NCI-H510A treated with DMSO at 0.1 percent for 48 hours (cell line): ENCODE measurements around the gene TNFAIP8.

Experiments
- DNase-seq: peaks from one replicate; lab custom pipeline; 2025; lab: John Stamatoyannopoulos, UW

TNFAIP8 gene

GRCh38 chr5:119328753-119329602, 26.8 kb upstream of the TNFAIP8 start:
- no peak for DNase-seq

- DNase-seq = no peak
Measured at GRCh38 chr5:119329666-119330065, 26.2 kb upstream of the TNFAIP8 start.

DNA sequence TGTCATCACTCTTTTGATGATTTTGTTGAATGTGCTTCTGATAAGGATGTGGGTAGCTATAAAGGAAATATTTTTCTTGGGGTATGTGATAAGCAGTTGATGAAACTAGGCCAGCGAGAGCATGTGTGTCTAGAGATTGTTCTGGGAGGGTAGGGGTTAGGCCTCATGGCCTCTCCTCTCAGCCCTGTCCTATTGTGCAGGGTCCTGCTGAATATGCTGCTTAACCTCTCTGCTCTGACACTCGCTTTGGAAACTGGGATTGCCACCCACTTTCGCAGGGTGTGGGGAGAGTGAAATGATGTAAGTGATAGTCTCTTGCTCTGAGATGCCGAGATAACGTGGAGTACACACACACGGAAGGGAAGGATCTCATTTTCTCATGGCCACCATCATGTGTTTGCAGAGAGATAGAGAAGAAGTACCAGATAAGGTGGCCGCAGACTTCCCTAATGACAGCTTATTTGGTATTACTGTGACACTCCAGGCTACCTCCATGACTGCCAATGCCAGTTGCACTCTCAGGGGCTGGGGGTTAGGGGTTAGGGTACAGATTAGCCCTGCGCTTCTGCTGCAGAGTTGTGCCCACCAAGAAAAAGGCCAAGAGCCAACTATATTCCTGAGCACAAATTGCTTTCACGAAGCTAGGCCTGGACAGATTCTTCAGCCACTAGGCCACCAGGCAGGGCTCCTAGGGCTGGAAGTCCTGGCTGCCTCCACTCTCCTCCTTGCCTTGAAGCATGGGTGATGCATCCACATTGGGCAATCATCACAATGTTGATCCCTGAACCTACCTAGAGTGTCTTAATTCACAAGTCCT, 25.2 kb upstream of the TNFAIP8 start:
- DNase-seq = no peak

GRCh38 chr5:119331566-119332095, 24.2 kb upstream of the TNFAIP8 start:
- DNase-seq = no peak

GRCh38 chr5:119332208-119332607, 23.6 kb upstream of the TNFAIP8 start:
- no peak for DNase-seq

- DNase-seq = no peak
Measured at GRCh38 chr5:119332978-119333401, 22.8 kb upstream of the TNFAIP8 start.

DNA sequence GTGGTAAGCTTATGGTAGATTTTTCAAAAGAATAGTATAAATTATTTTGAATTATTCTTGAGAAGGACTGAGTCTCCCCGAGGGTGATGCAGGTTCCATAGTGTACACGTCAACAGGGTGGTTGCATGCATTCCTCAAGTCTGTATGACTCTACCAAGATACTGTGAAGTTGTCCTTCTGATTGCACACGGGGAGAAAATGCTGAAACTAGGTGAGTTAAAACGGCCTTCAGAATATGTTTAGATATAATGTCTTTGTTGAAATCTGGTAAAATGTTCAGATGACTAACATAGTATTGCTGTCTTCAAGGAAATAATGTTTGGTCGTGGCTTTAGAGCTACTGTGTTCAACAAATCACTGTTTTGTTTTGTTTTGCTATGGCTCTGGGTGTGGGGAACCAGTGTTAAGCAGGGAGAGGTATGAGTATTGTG, 22.4 kb upstream of the TNFAIP8 start:
- DNase-seq = no peak

- DNase-seq = no peak
Measured at GRCh38 chr5:119335261-119335677, 20.6 kb upstream of the TNFAIP8 start.

- no peak for DNase-seq
Measured at GRCh38 chr5:119336262-119336661, 19.6 kb upstream of the TNFAIP8 start.

GRCh38 chr5:119336845-119337580, 18.8 kb upstream of the TNFAIP8 start:
- no peak for DNase-seq

- DNase-seq = no peak
Measured at GRCh38 chr5:119338326-119338946, 17.4 kb upstream of the TNFAIP8 start.

DNA sequence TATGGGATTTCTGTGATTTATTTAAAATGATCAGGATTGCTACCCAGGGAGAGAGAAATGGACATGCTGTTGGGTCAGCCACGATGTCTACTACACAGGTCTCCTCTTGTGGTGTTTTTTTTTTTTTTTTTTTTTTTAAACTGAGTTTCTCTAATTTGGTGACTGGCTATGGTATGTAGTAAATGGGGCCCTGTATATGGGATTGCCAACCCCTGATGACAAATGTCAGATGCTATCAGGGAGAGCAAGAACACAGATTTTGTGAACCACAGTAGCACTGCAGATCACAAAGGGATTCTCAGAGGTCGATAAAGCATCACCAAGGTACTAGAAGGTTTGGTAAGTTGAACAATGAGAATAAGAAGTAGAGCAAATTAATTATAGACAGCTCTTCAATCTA, 16.5 kb upstream of the TNFAIP8 start:
- no peak for DNase-seq

DNA sequence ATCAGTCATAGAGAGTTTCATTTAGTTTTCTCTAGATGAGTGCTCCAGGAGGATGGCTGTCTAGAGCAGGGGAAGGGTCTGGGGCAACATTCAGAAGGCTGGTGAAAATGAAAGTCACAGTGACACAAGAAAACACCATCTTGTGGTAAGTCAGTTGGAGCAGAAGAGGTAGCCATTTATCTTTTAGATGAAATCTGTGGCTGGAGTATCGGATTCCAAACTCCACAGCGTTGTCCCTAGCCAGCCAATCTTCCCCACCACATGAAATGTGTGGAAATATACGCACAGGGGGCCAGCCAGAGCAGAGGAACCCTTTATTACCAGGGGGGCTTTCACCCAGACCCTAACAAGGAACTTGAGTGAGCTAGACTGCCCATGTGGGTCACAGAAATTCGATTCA, 15.9 kb upstream of the TNFAIP8 start:
- DNase-seq = no peak

DNA sequence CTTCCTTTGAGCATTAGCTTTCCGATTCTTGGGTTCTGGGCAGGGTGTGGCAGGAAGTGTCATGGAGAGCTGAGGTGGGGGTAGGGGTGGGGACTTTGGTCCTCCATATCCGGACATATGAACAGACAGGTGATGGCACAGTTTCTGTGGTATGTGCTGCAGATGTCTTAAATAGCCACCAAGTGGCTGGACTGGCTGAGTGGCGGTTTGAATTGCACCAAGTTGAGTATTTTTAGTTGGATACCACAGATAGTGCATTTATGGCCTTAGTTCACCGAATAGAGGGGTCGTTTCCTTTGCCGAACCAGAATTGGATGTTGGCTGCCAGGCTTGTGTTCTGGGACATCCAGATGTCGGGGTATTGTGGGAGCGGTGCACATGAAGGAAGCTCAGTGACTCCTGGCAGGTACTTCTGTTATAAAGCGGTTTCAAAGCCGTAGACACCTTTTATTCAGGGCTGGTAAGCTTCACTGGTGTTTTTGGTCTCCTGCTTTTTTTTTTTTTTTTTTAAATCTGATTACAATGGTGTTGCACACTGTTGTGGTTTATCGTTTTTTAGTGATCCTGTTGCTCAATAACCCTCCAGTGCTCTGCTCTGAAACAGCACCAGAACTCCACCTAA, 15.1 kb upstream of the TNFAIP8 start:
- DNase-seq = no peak

DNA sequence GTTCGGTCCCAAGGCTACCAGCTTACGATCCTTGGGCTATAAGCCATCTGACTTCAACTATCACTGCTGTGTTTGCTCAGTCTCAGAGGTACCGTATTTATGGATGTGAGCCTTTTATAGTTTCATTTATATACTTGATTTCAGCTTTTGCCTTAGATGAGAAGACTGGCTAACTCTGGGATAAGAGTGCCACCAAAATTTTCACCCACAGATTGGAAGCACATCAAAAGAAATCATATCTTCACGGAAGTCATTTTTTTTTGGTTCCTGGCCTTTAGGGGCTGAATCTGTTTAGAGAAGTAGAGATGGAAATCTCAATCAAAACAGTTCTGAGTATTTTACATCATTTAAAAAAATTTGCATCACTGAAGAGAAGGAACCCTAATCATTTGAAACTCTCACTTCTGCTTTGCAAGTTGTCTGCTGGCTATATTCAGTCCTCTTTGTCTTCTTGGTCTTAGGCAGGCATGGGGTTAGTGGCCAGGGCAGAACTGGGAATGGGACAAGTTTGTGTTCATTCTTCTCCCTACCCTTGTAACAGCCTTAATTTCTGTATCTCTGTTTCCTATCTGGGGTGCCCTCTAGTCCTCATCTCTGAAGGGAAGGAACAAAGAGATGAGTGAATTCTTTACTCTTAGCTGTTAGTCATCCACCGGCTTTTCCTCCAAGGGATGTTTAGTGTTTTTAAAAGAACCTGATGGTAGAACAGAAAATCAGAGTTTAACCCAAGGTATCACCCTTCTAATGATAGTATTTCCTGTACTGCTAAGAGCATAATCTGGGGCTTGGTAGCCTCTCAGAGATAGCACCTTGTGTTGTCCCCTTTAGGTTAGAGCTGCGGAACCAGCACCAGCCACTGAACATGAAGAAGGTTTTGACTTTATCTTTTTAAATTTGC, 14.1 kb upstream of the TNFAIP8 start:
- no peak for DNase-seq

DNA sequence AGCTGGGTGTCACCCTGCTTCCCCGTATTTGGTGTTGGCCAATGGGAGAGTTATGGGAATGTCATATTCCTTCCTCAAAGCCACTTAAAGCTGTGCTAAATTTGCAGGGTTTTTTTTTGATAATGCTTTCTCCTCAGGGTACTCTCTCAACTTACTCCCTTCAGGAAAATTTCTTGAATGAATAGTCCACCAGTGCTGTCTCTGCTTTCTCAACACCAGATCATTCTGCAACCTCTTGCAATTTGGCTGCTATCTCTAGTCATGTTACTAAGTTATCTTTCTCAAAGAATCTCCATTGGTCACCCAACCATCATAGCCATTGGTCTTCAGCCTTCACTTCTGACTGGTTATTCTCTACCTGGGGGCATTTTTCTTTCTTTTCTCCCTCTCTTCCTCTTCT, 13.4 kb upstream of the TNFAIP8 start:
- no peak for DNase-seq

DNA sequence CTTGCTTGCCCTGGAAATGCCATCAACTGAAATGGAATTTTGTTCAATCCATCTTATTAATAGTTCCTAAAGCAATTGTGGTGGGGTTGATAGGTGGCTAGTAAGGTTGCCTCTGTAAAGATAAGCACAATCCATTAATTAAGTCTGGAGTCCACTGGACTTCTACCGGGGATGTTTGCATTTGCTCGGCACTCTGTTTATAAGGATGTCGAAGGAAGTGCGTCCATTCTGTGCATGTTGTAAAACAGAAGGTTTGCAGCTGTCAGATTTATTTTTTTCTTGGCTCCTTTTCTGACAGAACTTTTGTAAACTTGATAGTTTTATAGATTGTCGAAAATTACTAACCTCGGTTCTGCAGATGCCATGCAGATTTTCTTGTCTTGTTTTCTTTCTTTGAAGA, 12.8 kb upstream of the TNFAIP8 start:
- DNase-seq = no peak

DNA sequence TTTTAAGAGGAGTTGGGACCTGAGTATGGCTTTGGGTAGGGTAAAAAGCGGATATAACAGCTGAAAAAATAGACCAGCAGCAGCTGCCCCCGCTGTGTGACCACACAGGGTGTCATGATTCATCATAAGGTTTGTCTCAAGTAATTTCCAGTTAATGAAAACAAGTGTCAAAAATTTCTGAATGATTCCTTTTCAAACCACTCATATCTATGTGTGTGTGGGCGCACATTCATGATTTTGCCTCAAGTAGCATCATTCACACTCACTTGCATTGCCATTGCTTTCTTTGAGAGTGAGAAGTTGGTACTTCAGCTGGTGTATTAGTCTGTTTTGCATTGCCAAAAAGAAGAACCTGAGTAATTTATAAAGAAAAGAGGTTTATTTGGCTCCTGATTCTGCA, 12.1 kb upstream of the TNFAIP8 start:
- no peak for DNase-seq

- DNase-seq = no peak
Measured at GRCh38 chr5:119344231-119344630, 11.6 kb upstream of the TNFAIP8 start.

- DNase-seq = no peak
Measured at GRCh38 chr5:119345861-119346260, 10.0 kb upstream of the TNFAIP8 start.
